Mucosa of descending colon (tissue), 3 donors: ENCODE measurements around the gene PSTPIP1. TPM values are rescaled to one million over a fixed set of nuclear protein-coding genes. Genes with fewer than 3 reads are reported as not detected.

Source experiments
- ATAC-seq: fragments of 200-7000 bp; cut with Tn5 transposase; one replicate; pipeline ENCODE4 v1.9.1; 2020; ENCODE audit warnings: mild to moderate bottlenecking, moderate library complexity
- DNase-seq, 3 donors: peaks; one replicate each; pipeline ENCODE4 v3.0.0-alpha.2; 2020
- H3K36me3 ChIP-seq: fragments of 200-600 bp; one replicate; pipeline ENCODE4 v1.8.0; 2021; ENCODE audit warnings: low read depth, mild to moderate bottlenecking
- H3K4me1 ChIP-seq: fragments of 200-600 bp; one replicate; pipeline ENCODE4 v1.8.0; 2021; ENCODE audit warnings: low read depth, mild to moderate bottlenecking
- H3K4me3 ChIP-seq: fragments of 200-600 bp; one replicate; pipeline ENCODE4 v1.8.0; 2021; ENCODE audit warnings: mild to moderate bottlenecking
- H3K9me3 ChIP-seq: fragments of 200-600 bp; one replicate; pipeline ENCODE4 v1.8.0; 2021; ENCODE audit warnings: mild to moderate bottlenecking
- intact Hi-C, 2 donors: fragments of 100-400 bp; cut with DNase I in 1 of 2; cut with micrococcal nuclease in 1 of 2; formaldehyde crosslinking; loops; one replicate each; pipeline versions ENCODE4 v1.11.0 to v1.11.1; 2022; cut with DNase I, micrococcal nuclease
- total RNA-seq, 3 donors: library from RNA; stranded (reverse); fragmentation: NEBNext Ultra II Directional in 2 of 3; extraction: Animal tissue kit (Norgen Biotek cat#: 25700) in 2 of 3; gene quantifications; one replicate each; pipeline versions ENCODE4 v1.2.1 to v1.2.4, GENCODE V29; 2021 to 2023
- TF ChIP-seq, protein P1 (sequence below): fragments of 200-600 bp; IDR thresholded peaks from one replicate; pipeline ENCODE4 v1.8.0; 2022; ENCODE audit warnings: antibody characterized with exemption, mild to moderate bottlenecking
- donor health status: DM: no; HTN: no; CAD: no; lungs with moderate emphysema.
- donor health status: DM: no; HTN: no; CAD: no.
- donor health status: DM: no; HTN: yes; CAD: no.

The PSTPIP1 gene
- total RNA-seq, 3 donors from 2014 or later, result 4.4 to 8.2 (median 6.3) TPM

DNA sequence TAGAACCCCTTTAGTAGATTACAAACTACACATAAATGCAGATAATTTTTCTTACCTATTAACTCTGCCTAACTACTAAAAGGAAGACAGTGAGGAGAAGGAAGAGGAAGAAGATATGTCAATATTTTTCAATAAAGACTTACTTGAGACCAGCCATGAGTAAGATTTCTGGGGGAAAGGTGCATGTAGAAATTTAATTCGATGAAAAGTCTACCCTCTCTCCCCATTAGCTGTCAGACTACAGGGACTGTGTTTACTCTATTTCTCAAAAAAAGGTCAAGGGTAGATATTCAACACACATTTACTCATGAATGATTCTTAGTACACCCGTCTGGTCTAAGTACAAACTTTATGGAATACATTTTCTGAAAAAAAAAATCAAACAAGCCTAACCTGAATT, 69.1 kb downstream of the PSTPIP1 start:
- TF ChIP-seq, protein P1, sequence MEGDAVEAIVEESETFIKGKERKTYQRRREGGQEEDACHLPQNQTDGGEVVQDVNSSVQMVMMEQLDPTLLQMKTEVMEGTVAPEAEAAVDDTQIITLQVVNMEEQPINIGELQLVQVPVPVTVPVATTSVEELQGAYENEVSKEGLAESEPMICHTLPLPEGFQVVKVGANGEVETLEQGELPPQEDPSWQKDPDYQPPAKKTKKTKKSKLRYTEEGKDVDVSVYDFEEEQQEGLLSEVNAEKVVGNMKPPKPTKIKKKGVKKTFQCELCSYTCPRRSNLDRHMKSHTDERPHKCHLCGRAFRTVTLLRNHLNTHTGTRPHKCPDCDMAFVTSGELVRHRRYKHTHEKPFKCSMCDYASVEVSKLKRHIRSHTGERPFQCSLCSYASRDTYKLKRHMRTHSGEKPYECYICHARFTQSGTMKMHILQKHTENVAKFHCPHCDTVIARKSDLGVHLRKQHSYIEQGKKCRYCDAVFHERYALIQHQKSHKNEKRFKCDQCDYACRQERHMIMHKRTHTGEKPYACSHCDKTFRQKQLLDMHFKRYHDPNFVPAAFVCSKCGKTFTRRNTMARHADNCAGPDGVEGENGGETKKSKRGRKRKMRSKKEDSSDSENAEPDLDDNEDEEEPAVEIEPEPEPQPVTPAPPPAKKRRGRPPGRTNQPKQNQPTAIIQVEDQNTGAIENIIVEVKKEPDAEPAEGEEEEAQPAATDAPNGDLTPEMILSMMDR, result no peak

DNA sequence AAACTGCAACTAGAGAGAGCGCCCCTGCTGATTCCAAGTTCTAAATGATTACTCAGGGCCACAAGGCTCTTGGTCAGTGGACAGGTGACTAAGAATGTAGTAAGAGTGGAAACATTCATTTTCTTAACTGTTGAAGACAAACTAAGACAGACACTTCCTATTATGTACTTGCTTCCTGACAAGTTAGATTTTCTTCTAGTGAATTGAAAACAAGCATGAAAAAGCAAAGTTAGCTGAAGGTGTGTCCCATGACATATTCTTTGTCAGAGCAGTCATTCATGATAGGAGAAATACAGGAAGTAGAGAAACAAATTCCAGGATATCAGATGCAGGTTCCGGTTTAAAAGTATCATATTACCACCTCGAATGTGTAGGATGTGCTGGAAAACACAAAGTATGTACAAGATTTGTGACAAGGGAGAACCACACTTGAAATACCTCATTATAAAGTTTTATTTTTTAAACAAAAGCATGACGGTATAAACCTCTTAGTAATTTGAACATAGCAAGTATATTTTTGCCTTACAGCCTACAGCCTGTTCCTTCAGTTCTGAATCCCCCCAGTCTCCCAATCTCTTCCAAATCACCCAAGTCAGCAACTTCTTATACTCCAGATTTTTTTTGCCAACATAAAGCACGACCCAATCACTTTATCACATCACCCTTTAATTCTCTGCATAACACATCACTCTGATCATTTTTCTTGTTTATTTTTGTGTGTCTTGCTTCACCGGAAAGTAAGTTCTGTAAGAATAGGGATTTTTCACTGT, 69.8 kb downstream of the PSTPIP1 start:
- DNase-seq, result no peak
- peak; percentile 24 for ATAC-seq
- intact Hi-C loops, result no loop called here
- no peak overlapping the region for H3K4me3 ChIP-seq
- H3K9me3 ChIP-seq, result no peaks in the 10 kb centered on the region
- peaks cover 56% of the 10 kb centered on the region for H3K4me1 ChIP-seq
- TF ChIP-seq, protein P1, result no peak
- no peaks in the 10 kb centered on the region for H3K36me3 ChIP-seq

More for the DNA sequence above, 69.1 kb downstream of the PSTPIP1 start:
- no peak overlapping the region for H3K4me3 ChIP-seq
- no peaks in the 10 kb centered on the region for H3K36me3 ChIP-seq
- H3K4me1 ChIP-seq, result peaks cover 58% of the 10 kb centered on the region
- no peak for DNase-seq
- no peaks in the 10 kb centered on the region for H3K9me3 ChIP-seq
- intact Hi-C loops, result no loop called here
- no peak for ATAC-seq

DNA sequence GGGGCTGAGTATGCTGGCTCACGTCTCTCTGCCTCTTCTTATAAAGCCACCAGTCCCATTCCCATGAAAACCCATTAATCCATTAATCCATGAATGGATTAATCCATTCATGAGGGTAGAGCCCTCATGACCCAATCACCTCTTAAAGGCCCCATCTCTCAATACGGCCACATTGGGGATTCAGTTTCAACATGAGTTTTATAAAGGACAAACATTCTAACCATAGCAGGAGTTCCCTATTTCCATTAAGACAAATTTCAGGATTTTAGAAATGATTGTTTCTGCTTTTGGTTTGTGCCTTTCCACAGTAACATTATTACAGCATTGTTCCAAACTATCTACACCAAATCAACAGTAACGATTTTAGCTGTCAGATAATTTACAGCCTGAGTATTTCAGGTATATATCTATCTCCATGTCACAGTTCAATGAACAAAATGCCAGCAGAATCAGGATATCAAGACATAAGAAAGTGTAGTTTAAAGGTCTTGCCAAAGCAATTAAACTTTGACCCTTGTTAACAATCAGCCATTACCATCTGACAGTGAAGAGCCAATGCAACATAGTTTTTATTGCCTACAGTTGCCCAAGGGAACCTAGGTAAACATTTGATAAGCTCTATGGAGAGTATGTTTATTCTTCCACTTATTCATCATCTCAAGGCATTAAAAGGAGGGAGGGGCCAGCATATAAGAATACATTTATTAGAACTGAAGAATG, 72.2 kb downstream of the PSTPIP1 start:
- intact Hi-C loops, result no loop called here
- DNase-seq, result peak in 1 of 3 donors; percentile 42
- peak; percentile 68 for ATAC-seq
- H3K36me3 ChIP-seq, result no peaks in the 10 kb centered on the region
- peaks cover 47% of the 10 kb centered on the region for H3K4me1 ChIP-seq
- peak overlapping the region; percentile 0 for H3K4me3 ChIP-seq
- no peaks in the 10 kb centered on the region for H3K9me3 ChIP-seq
- TF ChIP-seq, protein P1, result no peak

DNA sequence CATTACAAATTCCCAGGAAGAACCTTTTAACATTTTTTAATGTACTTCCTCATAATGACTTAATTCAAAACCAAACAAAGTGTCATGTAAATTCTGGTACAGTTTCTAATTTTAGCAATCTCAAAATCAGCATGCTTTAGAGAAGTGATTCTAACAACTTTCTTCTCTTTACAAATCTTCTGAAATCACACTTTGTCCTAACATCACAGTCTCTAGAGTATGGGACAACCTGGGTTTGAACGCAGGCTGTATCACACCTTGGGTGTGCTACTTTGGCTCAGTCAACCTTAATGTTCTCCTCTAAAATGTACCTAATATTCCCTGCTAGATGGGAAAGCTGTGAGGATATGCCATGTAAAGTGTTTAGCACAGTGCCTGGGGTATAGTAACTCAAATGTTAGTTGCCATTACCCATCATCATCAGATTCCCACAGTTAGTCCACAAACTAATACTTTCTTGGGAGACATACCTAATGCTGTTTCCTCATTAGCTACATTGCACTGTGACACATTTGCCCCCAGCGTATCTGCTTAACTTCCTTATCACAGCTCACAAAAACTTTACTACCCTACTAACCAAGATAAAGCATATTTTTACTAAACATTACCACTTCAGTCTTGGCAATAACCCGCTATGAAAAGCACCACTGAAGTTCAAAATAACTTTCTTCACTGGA, 72.9 kb downstream of the PSTPIP1 start:
- Histone ChIP-seq H3K9me3 (no peaks in the 10 kb centered on the region), H3K4me1 (peaks cover 46% of the 10 kb centered on the region), H3K36me3 (no peaks in the 10 kb centered on the region), H3K4me3 (peak overlapping the region; percentile 0)
- ATAC-seq, result peak; percentile 54
- TF ChIP-seq, protein P1, result no peak
- intact Hi-C loops, result no loop called here
- peak in 1 of 3 donors; percentile 63 for DNase-seq

DNA sequence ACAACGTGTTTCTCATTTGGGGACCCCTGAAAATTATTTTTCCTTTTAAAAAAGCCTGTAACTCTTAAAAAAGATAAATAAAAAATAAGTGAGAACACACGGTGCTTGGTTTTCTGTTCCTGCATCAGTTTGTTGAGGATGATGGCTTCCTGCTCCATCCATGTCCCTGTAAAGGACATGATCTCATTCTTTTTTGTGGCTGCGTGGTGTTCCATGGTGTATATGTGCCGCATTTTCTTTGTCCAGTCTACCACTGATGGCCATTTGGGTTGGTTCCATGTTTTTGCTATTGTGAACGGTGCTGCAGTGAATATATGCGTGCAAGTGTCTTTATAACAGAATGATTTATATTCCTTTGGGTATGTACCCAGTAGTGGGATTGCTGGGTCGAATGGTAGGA, 73.7 kb downstream of the PSTPIP1 start:
- ATAC-seq, result no peak
- DNase-seq, result no peak
- intact Hi-C loops, result no loop called here
- Histone ChIP-seq H3K9me3 (no peaks in the 10 kb centered on the region), H3K36me3 (no peaks in the 10 kb centered on the region), H3K4me1 (peaks cover 46% of the 10 kb centered on the region), H3K4me3 (no peak overlapping the region)
- TF ChIP-seq, protein P1, result no peak
